Chondrocyte (in vitro differentiated cells): ENCODE results near the gene KDR. TPM values are rescaled to one million over a fixed set of nuclear protein-coding genes. Genes with fewer than 3 reads are reported as not detected.
A peak's percentile ranks its signal among the peaks of the same experiment; 100 is the strongest.

ENCODE experiments used
- DNase-seq: peaks from one replicate; pipeline ENCODE4 v3.0.0; 2021; ENCODE audit warnings: mixed read lengths, low spot score
- H3K27ac Mint-ChIP-seq: one replicate; pipeline ENCODE4 v1.8.0; 2021; ENCODE audit warnings: mild to moderate bottlenecking, moderate library complexity, mixed read lengths; ENCODE audit not compliant: unreplicated experiment
- H3K27me3 Mint-ChIP-seq: 2 replicates; pipeline ENCODE4 v1.8.0; 2021; ENCODE audit warnings: low read depth, mixed read lengths
- H3K36me3 Mint-ChIP-seq: 2 replicates; pipeline ENCODE4 v1.8.0; 2021; ENCODE audit warnings: low read depth, mixed read lengths
- H3K4me1 Mint-ChIP-seq: 2 replicates; pipeline ENCODE4 v1.8.0; 2021; ENCODE audit warnings: low read depth, mild to moderate bottlenecking, mixed read lengths
- H3K4me3 Mint-ChIP-seq: one replicate; pipeline ENCODE4 v1.8.0; 2021; ENCODE audit warnings: mild to moderate bottlenecking, moderate library complexity, mixed read lengths; ENCODE audit not compliant: unreplicated experiment
- H3K9me3 Mint-ChIP-seq: 2 replicates; pipeline ENCODE4 v1.8.0; 2021; ENCODE audit warnings: low read depth, mixed read lengths
- CTCF ChIP-seq: fragments of 200-600 bp; sonication (generic); IDR thresholded peaks from 2 replicates; pipeline ENCODE4 v1.5.0; 2021; ENCODE audit warnings: antibody characterized with exemption, mild to moderate bottlenecking, moderate library complexity
- total RNA-seq: library from RNA; stranded (reverse); gene quantifications from 3 replicates; pipeline ENCODE4 v1.2.1, GENCODE V29; 2021

KDR gene
- total RNA-seq, 1 donor from 2014 or later, result 0.77 TPM

GRCh38 chr4:55133951-55134350, 8.6 kb upstream of the KDR start:
- no peak overlapping the region for H3K4me3 Mint-ChIP-seq
- peaks cover 30% of the 10 kb centered on the region for H3K27me3 Mint-ChIP-seq
- no peak for TF ChIP-seq CTCF
- no peak overlapping the region for H3K27ac Mint-ChIP-seq
- no peaks in the 10 kb centered on the region for H3K9me3 Mint-ChIP-seq
- no peaks in the 10 kb centered on the region for H3K4me1 Mint-ChIP-seq
- no peaks in the 10 kb centered on the region for H3K36me3 Mint-ChIP-seq
- no peak for DNase-seq

GRCh38 chr4:55132775-55133174, 7.4 kb upstream of the KDR start:
- H3K4me1 Mint-ChIP-seq, result no peaks in the 10 kb centered on the region
- peaks cover 3% of the 10 kb centered on the region for H3K36me3 Mint-ChIP-seq
- H3K4me3 Mint-ChIP-seq, result no peak overlapping the region
- peaks cover 32% of the 10 kb centered on the region for H3K27me3 Mint-ChIP-seq
- H3K9me3 Mint-ChIP-seq, result no peaks in the 10 kb centered on the region
- no peak for TF ChIP-seq CTCF
- DNase-seq, result no peak
- no peak overlapping the region for H3K27ac Mint-ChIP-seq

DNA sequence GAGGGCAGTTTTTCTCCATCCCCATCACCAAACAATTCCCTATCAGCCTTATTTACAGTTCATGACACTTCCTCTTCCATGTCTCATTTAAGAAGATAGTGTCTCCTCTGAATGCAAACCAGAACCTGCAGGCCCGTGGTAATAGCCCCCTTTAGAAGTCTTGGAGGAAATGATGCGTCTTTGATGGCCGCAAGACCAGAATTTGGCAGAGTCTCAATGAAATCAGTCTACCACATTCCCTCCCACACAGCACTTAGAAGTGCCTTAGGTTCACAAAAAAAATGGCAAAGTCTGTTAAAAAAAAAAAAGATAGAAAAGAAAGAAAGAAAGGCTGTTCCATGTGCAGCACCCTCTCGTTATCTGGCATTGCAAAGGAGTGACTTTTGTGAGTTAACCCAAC, 2.1 kb upstream of the KDR start:
- peaks cover 44% of the 10 kb centered on the region for H3K27me3 Mint-ChIP-seq
- DNase-seq, result no peak
- H3K36me3 Mint-ChIP-seq, result peaks cover 3% of the 10 kb centered on the region
- no peak overlapping the region for H3K27ac Mint-ChIP-seq
- no peak for TF ChIP-seq CTCF
- H3K4me3 Mint-ChIP-seq, result no peak overlapping the region
- no peaks in the 10 kb centered on the region for H3K9me3 Mint-ChIP-seq
- H3K4me1 Mint-ChIP-seq, result peaks cover 25% of the 10 kb centered on the region

DNA sequence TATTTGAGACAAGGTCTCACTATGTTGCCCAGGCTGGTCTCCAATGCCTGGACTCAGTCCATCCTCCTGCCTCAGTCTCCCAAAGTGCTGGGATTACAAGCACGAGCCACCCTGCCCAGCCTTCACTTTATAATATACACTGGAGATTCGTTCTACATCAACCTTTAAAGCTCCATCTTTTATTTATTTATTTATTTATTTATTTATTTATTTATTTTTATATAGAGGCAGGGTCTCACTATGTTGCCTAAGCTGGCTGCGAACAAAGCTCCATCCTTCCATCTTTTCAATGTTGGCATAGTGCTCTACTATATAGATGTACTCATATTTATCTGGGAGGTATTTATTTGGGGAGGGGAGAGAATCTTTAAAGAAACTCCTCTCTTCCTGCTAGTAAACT, 1.7 kb upstream of the KDR start:
- H3K4me3 Mint-ChIP-seq, result no peak overlapping the region
- H3K9me3 Mint-ChIP-seq, result no peaks in the 10 kb centered on the region
- TF ChIP-seq CTCF, result no peak
- peaks cover 3% of the 10 kb centered on the region for H3K36me3 Mint-ChIP-seq
- H3K27ac Mint-ChIP-seq, result no peak overlapping the region
- DNase-seq, result no peak
- H3K4me1 Mint-ChIP-seq, result peaks cover 25% of the 10 kb centered on the region
- peaks cover 47% of the 10 kb centered on the region for H3K27me3 Mint-ChIP-seq

GRCh38 chr4:55125763-55126541, 557 bp upstream of the KDR start:
- Mint-ChIP-seq H3K9me3 (no peaks in the 10 kb centered on the region), H3K4me3 (peak overlapping the region; percentile 83), H3K4me1 (peaks cover 25% of the 10 kb centered on the region), H3K27ac (no peak overlapping the region), H3K27me3 (peaks cover 46% of the 10 kb centered on the region), H3K36me3 (peaks cover 3% of the 10 kb centered on the region)
- no peak for DNase-seq
- TF ChIP-seq CTCF, result peak; percentile 28
